LNCAP (cell line): ENCODE data around the gene EPHB4.

Experiments used
- TF ChIP-seq, protein P1 (sequence below): fragments of 450-650 bp; IDR thresholded peaks from 2 replicates; pipeline ENCODE4 v1.5.1; 2017; ENCODE audit warnings: mild to moderate bottlenecking

Gene EPHB4

DNA sequence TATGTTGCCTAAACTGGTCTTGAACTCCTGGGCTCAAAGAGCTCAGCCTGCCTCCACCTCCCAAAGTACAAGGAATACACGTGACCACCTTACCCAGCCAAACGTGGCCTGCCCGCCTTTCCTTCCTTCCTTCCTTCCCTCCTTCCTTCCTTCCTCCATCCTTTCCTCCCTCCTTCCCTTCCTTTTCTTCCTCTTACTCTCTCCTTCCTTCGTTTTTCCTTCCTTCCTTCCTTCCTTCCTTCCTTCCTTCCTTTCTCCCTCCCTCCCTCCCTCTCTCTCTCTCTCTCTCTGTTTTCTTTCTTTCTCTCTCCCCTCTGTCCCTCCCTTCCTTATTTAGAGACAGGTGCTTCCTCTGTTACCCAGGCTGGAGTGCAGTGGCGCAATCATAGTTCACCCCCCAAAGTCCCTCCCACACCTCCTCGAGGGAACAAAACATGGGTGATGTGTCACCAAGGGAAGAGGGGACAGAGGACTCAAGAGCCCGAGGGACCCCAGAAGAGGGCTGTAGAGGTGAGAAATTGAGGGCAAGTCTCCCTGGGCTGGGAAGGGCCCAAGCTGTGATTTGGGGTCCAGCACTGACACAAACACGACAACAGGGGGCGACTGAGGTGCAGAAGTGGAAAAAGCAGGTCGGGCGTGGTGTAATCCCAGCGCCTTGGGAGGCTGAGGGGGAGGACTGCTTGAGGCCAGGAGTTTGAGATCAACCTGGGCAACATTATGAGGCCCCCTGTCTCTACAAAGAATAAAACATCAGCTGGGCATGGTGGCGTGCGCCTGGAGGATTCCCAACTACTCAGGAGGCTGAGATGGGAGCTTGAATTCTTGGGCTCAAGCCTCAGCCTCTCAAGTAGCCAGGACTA lies 28.1 kb downstream of the EPHB4 start:
- TF ChIP-seq, protein P1, sequence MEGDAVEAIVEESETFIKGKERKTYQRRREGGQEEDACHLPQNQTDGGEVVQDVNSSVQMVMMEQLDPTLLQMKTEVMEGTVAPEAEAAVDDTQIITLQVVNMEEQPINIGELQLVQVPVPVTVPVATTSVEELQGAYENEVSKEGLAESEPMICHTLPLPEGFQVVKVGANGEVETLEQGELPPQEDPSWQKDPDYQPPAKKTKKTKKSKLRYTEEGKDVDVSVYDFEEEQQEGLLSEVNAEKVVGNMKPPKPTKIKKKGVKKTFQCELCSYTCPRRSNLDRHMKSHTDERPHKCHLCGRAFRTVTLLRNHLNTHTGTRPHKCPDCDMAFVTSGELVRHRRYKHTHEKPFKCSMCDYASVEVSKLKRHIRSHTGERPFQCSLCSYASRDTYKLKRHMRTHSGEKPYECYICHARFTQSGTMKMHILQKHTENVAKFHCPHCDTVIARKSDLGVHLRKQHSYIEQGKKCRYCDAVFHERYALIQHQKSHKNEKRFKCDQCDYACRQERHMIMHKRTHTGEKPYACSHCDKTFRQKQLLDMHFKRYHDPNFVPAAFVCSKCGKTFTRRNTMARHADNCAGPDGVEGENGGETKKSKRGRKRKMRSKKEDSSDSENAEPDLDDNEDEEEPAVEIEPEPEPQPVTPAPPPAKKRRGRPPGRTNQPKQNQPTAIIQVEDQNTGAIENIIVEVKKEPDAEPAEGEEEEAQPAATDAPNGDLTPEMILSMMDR = peak; percentile 53

DNA sequence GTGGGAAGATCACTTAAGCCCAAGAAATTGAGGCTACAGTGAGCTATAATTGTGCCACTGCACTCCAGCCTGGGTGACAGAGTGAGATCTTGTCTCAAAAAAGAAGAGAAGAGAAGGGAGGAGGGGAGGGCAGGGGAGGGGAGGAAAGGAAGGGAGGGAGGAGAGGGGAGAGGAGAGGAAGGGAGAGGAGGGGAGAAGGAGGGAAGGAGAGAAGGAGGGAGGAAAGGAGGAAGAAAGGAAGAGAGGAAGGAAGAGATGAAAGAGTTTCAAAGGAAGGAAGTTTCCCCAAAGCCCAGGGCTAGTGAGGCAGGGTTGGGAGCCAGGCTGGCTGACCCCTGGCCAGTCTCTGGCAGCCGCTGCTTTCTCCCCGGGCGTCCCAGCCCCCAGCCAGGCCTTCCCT lies 32.6 kb downstream of the EPHB4 start:
- TF ChIP-seq, protein P1 = no peak

DNA sequence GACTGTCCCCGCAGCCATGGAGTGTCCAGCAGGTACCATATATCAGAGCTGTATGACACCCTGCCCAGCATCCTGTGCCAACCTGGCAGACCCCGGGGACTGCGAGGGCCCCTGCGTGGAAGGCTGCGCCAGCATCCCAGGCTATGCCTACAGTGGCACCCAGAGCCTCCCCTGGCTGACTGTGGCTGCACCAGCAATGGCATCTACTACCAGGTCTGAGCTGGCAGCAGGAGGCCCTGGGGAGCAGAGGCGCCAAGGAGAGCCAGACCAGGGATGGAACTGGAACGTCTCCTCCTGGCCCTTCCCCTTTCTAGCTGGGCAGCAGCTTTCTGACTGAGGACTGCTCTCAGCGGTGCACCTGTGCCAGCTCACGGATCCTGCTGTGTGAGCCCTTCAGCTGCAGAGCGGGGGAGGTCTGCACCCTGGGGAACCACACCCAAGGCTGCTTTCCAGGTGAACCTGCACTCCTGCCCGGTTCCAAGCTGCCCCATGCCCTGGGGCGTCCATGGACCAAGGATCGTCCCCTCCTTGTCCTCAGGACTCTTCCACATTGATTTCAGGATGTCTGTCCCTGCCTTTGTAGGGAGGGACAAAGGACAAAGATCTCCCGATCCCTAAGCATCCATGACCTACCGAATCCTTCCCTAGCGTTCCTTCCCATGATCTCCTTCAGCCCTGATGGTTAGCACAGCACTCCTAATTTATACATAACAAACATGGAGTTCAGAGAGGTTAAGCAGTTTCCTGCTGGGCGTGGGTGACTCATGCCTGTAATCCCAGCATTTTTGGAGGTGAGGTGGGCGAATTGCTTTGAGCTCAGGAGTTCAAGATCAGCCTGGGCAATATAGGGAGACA lies 33.3 kb downstream of the EPHB4 start:
- TF ChIP-seq, protein P1 = no peak

DNA sequence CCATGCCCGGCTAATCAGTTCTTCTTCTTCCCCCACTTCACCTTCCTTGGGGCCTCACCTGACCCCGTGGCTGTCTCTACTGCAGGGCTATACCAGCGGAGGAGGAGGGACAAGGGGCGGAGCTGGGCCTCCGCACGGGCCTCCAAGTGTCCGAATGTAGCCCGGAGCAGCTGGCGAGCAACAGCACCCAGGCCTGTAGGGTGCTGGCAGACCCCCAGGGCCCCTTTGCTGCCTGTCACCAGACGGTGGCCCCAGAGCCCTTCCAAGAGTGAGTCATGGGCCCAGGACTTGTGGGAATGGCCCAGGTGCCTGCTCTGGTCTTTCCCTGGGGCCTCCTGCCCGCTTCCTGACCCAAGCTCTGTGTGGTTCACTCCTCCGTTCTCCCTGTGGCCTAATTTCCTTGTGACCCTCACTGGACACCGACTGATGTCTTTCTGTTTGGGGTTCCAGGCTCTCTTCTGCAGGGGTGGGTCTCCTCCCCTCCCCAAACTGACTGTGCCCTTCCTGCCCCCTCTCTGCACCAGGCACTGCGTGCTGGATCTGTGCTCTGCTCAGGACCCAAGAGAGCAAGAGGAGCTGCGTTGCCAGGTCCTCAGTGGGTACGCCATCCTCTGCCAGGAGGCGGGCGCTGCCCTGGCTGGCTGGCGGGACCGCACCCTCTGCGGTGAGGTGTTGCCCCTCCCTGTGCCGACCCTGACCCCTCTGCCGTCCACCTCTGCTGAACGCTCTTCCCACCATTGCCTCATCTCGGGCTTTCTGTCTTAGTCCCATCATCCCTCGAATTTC lies 35.2 kb downstream of the EPHB4 start:
- TF ChIP-seq, protein P1 = no peak

GRCh38 chr7:100789055-100789454 lies 38.3 kb downstream of the EPHB4 start:
- TF ChIP-seq, protein P1 = no peak

DNA sequence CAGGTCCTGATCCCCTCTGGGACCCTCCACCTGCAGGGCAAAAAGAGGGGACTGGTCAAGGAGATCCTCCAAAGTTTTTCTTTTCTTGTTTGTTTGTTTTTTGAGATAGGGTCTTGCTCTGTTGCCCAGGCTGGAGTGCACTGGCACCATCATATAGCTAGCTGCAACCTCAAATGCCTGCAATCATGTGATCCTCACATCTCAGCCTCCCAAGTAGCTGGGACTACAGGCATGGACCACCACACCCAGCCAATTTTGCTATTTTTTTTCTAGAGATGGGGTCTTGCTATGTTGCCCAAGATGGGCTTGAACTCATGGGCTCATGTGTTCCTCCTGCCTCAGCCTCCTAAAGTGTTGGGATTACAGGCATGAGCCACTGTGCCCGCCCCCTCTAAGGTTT lies 41.0 kb downstream of the EPHB4 start:
- TF ChIP-seq, protein P1 = no peak

- TF ChIP-seq, protein P1 = no peak
These were observed 41.4 kb downstream of the EPHB4 start for GRCh38 chr7:100785878-100786277.
